MM.1S (cell line): ENCODE results near the gene TCERG1L.

Source experiments
- CTCF ChIP-seq: fragments of 300-600 bp; sonication (generic); IDR thresholded peaks from 2 replicates; pipeline ENCODE4 v1.5.1; 2016; ENCODE audit warnings: antibody characterized with exemption, low read length, mixed read lengths
- EZH2 ChIP-seq: fragments of 300-600 bp; sonication (generic); optimal IDR thresholded peaks from 2 replicates; pipeline ENCODE3; 2017; ENCODE audit warnings: low read depth, mild to moderate bottlenecking, antibody characterized with exemption, low read length, mixed read lengths

- no peak for TF ChIP-seq CTCF
- TF ChIP-seq EZH2 = no peak
Observed at GRCh38 chr10:131246089-131246488, 65.4 kb downstream of the TCERG1L start.
